ENCODE measurements around the gene ITGBL1.

Gene ITGBL1

DNA sequence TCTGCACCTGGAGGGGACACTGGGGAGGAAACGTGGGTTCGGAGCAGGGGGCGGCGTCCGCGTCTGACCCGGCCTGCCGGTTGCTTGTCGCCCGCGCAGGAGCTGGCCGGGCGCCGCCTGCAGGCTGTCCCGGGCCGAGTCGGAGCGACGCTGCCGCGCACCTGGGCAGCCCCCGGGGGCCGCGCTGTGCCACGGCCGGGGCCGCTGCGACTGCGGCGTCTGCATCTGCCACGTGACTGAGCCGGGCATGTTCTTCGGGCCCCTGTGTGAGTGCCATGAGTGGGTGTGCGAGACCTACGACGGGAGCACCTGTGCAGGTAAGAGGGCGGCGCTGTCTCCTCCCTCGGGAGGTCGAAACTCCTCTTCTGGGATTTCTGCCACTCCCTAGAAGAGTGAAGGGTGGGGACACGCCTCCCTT lies 1.3 kb downstream of the ITGBL1 start:
- no peak for DNase-seq (ENCODE audit: low spot score)

DNA sequence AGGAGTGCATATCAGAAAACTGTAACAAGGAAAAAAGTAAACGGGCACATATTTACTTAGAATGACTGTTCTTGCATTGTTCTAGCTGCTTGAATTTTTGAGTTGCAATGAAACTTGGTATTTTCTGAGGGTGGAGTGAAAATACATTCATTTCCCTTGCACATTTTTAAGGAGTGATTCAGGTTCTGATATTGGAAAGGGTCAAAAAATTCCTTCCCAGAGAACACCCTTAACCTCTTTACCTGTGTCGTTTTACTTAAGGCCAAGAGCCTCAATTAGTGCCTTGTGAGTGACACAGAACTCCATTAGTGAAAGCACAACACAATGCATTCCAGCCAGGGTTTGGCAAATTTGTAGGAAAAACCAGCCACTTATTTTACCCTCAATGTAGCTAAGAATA lies 2.3 kb downstream of the ITGBL1 start:
- no peak for DNase-seq (ENCODE audit: low spot score)

DNA sequence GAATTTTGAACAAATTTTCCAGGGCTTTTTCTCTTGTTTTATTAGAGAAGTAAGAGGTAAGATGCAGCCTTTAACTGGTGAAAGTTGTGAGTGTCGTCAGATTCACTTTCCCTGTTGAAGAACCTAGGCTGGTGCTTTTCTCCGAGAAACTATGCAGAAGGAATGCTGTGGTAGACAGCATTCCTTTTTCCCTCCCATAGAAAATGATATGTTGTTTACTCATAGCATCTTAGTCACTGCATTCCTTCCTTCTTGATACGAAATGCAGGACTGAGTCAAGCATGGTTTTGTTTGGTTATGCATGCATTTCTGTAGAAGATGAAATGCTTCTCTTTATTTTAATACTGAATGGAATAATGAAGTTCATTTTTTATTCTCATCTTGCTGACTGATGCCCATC lies 3.4 kb downstream of the ITGBL1 start:
- no peak for DNase-seq (ENCODE audit: low spot score)

DNA sequence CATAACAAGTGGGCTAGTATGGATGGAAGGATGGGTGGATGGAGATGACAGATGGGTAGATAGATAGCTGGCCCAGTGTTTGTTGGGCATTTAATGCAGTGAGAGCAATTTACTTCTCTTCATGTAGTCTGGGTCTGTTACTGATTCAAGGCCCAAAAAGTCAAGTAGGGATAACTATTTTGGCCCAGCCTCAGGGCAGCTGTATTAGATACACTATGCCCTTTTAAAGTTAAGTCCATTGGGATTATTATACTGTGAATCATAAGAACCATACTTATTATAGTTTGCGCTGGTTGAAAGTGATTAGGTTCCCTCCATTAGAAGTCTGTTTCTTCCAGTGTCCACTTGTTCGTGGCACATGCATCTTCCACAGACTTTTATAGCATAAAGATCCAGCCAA lies 4.7 kb downstream of the ITGBL1 start:
- DNase-seq (ENCODE audit: low spot score), result no peak

DNA sequence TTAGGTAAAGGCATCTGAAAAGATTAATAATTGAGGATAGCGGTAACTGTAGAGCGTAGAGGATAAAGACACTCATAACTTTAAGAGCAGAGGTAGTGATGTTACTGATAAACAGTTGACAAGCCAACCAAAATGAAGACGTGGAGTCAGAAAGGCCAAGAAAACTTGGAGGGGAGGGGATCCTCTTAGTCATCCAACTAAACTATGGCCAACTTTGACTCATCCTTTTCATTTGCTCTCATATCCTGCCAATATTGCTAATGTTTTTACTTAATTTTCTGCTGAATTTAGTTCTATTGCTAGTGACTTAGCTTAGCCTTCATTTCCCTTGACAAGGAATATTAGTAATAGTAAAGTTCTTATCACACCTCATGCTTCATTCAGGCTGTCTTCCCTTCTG lies 13.4 kb downstream of the ITGBL1 start:
- DNase-seq (ENCODE audit: low spot score), result no peak

DNA sequence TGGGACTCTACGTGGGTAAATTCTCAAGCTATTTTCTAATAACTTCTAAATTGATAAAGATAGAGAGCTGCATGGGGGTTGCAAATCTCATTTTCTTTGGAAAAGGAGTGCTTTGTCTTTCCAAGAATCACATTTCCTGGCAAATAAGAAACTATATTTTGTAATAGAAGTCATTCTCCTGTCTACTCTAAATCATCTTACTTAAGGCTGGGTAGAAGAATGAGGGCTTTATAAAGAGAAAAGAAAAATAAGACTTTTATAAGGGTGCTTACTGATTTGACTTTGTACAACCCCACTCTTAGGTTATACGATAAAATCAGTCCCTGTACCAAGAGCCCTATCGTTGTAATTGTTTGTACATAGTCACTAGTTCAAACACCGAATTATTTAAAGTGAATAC lies 14.9 kb downstream of the ITGBL1 start:
- DNase-seq (ENCODE audit: low spot score), result no peak

DNA sequence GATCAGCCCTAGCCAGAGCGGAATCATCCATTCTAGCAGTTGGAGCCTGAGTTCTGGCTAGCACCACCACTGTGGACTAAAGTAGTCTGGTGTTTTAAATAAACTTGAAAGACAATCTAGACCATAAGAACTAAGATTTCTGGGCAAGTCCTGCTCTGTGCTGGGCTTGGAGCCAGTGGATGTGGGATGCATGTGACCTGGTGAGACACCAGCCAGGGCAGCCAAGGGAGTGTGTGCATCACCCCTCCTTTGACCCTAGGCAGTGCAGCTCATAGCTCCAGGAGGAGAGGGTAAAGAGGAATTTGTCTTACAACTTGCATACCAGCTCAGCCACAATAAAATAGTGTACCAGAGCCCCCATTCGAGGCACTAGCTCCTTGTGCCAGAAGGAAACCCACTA lies 21.0 kb downstream of the ITGBL1 start:
- no peak for DNase-seq (ENCODE audit: low spot score)

DNA sequence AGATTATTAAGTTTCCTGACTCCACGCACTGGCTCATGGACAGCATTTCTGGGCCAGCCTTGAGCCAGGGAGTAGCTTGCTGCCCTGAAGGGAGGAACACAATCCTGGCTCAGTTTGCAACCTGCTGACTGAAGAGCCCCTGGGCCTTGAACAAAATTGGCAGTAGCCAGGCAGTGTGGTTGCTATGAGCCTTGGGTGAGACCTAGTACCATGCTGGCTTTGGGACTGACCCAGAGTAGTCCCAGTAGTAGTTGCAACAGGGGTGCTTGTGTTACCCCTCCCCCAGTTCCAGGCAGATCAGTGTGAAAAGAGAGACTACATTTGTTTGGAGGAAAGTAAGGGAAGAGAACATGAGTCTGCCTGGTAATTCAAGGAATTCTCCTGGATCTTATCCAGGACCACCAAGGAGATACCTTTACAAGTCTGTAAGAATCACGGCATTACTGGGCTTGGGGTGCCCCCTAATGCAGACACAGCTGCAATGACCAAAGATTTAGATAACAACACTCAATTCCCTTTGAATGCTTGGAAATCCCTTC lies 22.0 kb downstream of the ITGBL1 start:
- DNase-seq (ENCODE audit: low spot score), result no peak

DNA sequence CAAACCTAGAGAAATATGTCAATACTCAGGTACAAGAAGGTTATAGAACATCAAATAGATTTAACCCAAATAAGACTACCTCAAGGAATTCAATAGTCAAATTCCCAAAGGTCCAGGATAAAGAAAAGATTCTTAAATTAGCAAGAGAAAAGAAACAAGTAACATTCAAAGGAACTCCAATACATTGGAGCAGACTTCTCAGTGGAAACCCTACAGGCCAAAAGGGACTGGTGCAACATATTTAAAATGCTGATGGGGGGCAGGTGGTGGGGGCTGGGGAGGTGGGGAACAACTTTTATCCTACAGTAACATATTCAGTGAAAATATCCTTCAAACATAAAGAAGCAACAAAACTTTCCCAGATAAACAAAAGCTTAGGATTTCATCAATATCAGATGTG lies 23.1 kb downstream of the ITGBL1 start:
- DNase-seq (ENCODE audit: low spot score), result no peak

DNA sequence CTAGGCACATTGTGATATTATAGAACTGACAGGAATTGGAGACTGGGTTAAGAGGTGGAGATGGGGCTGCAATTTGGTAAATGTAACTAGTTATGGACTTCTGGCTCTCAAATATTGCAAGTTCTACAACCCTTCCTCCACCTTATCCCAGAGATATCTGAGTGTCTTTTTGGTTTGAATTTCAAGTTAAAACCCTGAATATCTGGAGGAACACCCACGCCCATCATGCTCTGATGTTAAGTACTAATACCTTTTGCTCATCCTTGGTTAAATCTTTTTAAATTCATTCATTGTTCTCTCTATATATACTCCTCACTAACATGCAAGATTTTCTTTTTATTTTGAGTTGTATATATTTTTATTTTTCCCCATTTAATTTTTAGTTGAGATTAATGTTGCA lies 28.9 kb downstream of the ITGBL1 start:
- no peak for DNase-seq (ENCODE audit: low spot score)

DNA sequence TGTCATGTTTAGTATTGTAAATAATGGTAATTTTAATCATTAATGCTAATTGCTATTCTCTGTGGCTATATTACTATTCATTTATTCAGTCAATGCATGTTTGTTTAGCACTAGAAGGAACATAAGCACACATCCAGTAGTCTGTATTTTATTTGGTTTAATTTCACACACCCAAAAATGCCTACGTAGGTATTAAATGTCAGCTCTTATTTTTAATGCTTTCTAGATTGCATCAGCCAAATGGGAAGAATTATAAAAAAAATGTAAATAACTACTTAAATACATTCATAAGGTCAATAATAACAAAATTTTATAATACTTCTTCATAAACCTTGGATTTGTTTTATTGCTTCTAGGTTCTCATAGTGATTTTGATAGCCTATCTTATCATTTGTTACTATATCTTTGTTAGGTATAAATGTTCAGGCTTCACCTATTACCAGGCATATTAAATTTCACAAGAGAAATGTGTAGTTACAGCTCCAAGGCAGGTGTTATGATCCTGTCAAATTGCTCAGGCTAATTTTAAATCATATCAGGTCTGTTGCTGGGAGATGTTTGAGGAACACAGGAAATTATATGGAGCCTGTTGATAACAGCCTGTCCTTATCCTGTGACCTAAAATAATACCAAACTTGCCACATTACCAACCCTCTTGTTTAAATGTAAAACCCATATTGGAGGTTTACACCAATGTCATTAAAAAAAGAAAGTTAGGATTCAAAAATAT lies 34.4 kb downstream of the ITGBL1 start:
- DNase-seq (ENCODE audit: low spot score), result no peak

DNA sequence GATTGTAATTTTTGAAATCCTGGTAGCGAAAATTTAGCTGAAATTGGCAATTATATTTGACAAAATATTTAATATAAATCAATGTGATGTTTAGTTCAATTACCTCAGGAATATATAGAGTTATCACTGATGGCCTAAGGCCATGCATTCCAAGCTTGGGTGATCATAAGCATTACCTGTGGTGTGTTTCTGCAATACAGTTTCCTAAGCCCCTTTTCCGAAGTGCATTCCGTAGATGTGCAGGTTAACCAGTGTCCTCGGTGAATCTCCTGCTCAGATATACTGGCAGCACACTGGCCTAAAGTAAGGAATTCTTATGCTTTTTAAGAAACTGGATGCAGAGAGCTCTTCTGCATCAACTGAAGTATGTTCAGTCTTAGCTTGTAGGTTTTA lies 35.0 kb downstream of the ITGBL1 start:
- no peak for DNase-seq (ENCODE audit: low spot score)

DNA sequence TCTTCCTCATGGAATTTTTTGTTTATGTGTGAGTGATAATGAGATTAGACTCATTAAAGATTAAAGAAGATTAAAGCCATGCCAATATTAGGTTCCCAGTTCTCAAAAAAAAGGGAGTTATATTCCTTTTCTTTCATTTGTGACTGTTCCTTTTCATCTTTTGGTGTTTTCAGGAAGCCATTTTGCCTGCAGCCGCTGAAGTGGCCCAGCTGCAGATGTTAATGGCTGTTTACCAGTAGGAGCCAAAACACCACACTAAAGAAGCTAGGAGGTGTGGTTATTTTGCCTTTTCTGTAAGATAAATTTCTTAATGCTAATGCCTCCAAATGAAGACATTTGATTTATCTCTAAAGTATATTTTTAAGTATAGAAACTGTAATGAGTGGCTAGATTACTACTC lies 36.3 kb downstream of the ITGBL1 start:
- no peak for DNase-seq (ENCODE audit: low spot score)

DNA sequence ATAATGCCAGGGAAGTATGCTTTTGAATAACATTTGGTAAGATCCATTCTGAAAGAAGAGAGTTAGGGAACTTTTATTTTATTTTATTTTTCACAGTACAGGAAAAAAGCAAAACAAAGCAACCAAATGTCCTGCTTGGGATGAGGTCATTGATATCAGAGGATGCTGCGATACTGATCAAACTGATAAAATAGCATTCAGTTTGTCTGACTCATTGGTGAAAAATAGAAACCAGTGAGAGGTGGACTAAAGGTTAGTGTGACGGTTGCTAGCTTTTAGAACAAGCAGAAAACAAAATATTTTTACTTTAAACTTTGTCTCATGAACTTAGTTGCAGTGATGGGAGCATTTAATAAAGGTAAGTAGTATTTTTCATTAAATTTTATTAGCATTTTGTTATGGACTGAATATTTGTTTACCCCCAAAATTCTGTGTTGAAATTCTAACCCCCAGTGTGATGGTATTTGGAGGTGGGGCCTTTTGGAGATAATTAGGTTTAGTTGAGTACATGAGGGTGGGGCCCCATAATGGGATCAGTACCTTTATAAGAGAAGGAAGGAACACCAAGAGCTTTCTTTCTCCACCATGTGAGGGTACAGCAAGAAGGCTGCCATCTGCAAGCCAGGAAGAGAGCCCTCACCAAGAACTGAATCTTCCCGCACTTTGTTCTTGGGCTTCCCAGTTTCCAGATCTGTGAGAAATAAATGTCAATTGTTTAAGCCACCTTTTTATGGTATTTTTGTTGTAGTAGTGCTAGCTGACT lies 37.3 kb downstream of the ITGBL1 start:
- no peak for DNase-seq (ENCODE audit: low spot score)

DNA sequence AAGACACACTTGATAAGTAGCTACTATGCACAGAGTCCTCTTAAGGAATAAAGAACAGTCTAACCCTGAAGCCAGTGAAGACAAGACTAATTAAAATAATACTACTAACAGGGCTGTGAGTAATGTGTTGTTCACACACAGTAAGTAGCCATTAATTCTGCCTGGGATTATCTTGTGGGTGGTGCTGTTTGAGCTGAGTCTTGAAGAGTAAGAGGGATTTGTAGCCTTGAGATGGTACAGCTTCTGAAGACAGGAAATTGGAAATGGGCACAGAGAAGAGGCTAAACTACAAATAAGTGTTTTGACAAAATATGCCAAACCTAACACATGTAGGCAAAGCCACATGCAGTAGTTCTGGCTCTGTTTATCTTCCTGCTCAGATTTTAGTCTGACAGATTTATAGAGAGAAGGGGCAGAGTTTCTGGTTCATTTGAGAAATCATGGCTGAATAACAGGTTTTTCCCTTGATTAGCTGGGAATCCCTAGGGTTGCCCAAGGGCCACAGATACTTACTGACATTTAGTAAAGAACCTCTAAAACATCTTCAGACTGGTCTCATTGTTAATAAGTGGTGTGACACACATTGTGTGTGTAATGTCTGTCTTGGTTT lies 38.0 kb downstream of the ITGBL1 start:
- no peak for DNase-seq (ENCODE audit: low spot score)

DNA sequence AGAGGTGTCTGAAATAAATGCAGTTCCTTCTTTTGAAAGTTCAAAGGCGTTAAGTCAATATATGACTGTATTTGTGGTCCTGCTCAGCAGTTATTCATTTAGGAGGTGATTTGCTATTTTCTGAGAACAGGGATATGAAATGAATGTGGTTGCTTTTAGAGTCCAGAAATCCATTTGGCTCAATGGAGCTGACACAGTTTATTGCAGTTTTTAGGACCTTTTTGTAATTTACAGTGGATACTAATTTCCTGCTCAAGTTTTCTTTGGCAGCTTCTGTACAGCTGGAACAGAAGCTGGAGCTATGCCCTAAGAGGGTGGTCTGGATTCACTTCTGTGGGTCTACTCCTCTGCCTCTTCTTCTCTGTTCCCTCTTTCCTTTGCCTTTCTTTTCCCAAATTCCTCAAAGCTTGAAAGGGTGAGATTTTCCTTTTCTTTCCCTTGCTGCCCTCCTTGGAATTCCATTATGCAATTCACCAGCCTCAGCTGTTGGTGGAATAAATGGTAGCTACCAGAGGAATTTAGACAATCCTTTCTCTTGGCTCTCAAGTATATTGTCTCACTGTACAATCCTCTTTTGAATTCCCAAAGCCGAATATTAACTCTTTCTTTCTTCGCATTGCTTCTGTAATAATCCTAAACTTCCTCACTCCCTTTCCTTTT lies 39.9 kb downstream of the ITGBL1 start:
- no peak for DNase-seq (ENCODE audit: low spot score)

DNA sequence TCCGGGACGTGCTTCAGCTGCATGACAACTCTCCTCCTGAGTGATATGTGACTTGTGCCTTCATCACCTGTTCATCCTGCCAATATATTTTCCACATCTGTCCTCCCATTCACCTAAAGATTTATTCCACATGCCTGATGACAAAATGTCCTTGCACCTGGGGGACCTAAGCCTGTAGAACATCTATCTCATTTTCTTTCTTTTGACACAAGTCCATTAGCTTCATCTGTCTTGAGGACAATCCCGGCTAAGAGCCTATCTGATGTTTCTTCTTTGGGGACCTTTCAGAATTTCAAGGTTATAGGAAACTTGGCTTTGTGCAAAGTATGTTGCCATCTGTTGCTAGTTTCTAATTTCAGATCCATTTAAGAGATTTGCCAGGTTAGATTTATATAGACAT lies 41.1 kb downstream of the ITGBL1 start:
- no peak for DNase-seq (ENCODE audit: low spot score)

DNA sequence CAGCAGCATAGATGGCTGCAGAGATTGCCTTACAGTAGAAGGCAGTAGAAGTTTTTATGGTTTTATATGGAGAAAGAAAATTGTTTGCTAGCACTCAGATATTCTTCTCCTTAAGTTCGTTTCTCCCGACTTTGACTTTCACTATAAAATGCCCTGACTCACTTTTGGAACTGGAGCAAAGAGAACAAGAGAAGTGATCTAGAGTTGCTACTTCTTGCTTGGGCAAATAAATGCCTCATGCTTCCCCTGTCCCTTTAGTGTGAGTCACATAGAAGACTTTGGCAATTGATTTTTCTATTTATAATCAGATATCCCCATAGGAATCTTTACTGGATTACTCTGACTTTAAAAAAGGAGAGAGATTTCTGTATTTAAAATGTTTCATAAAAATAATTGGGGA lies 46.9 kb downstream of the ITGBL1 start:
- DNase-seq (ENCODE audit: low spot score), result no peak

DNA sequence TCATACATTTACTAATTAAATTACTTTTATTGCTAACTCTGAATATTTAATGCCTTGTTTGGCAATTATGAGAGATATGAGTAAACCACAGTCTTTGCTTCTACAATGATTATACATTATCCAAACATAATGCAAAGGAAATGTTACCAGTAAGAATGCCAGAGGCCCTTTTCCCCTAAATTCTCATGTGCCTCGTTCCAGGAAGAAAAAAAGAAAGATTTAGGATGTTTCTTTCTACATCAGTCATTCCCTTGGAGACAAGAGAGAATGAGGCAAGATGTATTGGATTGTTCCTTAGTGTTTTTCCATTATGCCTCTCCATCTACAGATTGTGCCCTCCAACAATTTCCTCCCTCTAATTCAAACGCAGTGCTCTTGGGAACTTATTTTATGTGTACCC lies 50.1 kb downstream of the ITGBL1 start:
- DNase-seq (ENCODE audit: low spot score), result no peak

DNA sequence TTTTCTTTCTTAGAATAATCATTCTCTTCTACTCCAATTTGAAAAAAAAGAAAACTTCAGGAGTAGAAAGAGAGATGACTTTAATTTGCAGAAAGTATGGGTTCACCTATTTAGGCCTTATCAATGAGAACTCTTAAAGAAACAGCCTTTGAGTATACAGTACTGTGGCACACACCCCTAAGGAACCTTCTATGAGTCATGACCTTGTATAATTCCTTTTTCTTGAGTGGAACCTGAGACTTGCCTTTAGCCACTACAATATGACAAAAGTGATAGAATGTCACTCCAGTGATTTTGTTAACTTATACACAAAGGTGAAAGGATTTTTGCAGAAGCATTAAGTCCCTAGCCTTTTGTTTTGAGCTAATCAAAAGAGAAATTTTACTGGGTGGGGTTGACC lies 58.7 kb downstream of the ITGBL1 start:
- DNase-seq (ENCODE audit: low spot score), result no peak

DNA sequence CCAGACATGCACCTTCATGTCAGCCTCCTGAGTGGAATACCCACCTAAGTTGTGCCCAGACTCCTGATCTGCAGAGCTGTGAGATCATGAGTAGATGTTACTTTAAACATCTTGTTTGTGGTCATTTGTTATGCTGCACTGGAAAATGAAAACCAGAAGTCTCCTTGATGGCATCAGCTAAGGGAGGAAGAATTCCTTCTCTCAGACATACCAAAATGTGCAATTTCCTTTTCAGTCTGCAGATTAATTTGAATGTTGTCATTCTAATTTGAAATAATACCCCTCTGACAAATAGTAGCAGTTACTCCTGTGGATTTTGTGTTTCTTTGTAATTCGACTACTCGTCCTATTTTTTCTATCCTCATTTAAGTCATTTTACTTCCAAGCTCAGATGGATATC lies 59.3 kb downstream of the ITGBL1 start:
- no peak for DNase-seq (ENCODE audit: low spot score)

DNA sequence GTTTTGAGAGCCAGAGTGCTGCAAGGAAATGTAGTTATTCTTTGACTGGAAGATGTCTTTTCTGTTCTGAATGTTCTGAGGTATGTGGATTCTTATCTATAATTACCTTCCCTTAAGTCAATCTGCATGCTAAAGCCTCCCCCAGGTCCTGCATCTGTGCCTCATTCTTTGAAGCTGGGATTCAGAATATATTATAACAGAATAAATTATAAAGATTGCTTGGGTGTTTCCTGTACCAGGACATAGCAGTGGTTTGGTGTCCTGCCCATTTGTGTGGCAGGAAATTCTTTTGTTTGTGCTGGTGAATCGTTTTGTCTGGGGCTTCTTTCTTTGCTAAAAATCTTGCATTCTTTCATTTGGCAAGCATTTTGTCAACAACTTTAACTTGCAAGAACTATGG lies 60.2 kb downstream of the ITGBL1 start:
- DNase-seq (ENCODE audit: low spot score), result no peak

DNA sequence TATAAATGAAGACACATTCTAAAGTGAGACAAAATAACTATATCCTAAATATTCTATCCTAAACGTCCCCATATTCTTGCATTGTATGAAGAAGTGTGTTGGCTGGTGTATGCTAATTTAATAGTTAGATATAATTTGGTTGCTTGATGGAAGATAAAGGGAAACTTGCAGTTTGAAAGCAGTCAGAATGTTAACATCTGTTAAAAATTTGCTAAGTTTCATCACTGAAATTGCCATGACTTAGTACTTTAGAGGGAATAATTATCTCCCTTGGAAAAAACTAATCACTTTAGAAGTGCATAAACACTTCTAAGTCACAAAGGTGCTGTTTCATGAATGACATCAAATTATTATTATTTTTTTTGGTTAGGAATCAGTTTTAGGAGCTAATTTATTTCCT lies 61.6 kb downstream of the ITGBL1 start:
- no peak for DNase-seq (ENCODE audit: low spot score)

Data from CD4-positive, alpha-beta T cell treated with Interleukin-6 at 100 ng/mL for 8 hours (primary cell).